Measurements from ENCODE around the gene MYL9.
A peak's percentile ranks its signal among the peaks of the same experiment; 100 is the strongest.
"Not testable (repeated sequence)": the region's sequence is repeated elsewhere in the genome, so short reads cannot be mapped to it uniquely, and the experiment has no call there.

The MYL9 gene

GRCh38 chr20:36519012-36519719 lies 22.2 kb upstream of the MYL9 start:
- DNase-seq (no peak), ATAC-seq (no peak)
- Mint-ChIP-seq H3K9me3 (no peaks in the 10 kb centered on the region), H3K27ac (no peak overlapping the region), H3K27me3 (no peaks in the 10 kb centered on the region), H3K4me3 (no peak overlapping the region), H3K4me1 (no peaks in the 10 kb centered on the region)

- Mint-ChIP-seq H3K27ac (no peak overlapping the region), H3K4me3 (no peak overlapping the region), H3K9me3 (no peaks in the 10 kb centered on the region), H3K27me3 (no peaks in the 10 kb centered on the region), H3K4me1 (no peaks in the 10 kb centered on the region)
- ATAC-seq (no peak), DNase-seq (no peak)
Measured at GRCh38 chr20:36519944-36520343, 21.4 kb upstream of the MYL9 start.

- ATAC-seq (no peak), DNase-seq (no peak)
- Mint-ChIP-seq H3K4me1 (no peaks in the 10 kb centered on the region), H3K27ac (no peak overlapping the region), H3K9me3 (no peaks in the 10 kb centered on the region), H3K27me3 (no peaks in the 10 kb centered on the region), H3K4me3 (no peak overlapping the region)
Measured at GRCh38 chr20:36521526-36521925, 19.8 kb upstream of the MYL9 start.

- H3K27ac Mint-ChIP-seq, ATAC-seq, H3K4me3 Mint-ChIP-seq, H3K4me1 Mint-ChIP-seq, H3K27me3 Mint-ChIP-seq, H3K9me3 Mint-ChIP-seq, DNase-seq: not testable (repeated sequence)
Measured at GRCh38 chr20:36522412-36522811, 18.9 kb upstream of the MYL9 start.

GRCh38 chr20:36523341-36523740 lies 18.0 kb upstream of the MYL9 start:
- H3K27me3 Mint-ChIP-seq, result no peaks in the 10 kb centered on the region
- no peak overlapping the region for H3K27ac Mint-ChIP-seq
- no peaks in the 10 kb centered on the region for H3K4me1 Mint-ChIP-seq
- no peak for DNase-seq
- no peak for ATAC-seq
- no peaks in the 10 kb centered on the region for H3K9me3 Mint-ChIP-seq
- no peak overlapping the region for H3K4me3 Mint-ChIP-seq

- no peaks in the 10 kb centered on the region for H3K4me1 Mint-ChIP-seq
- H3K4me3 Mint-ChIP-seq, result no peak overlapping the region
- no peak for ATAC-seq
- no peaks in the 10 kb centered on the region for H3K9me3 Mint-ChIP-seq
- no peak for DNase-seq
- no peaks in the 10 kb centered on the region for H3K27me3 Mint-ChIP-seq
- H3K27ac Mint-ChIP-seq, result no peak overlapping the region
Measured at GRCh38 chr20:36525620-36526365, 15.5 kb upstream of the MYL9 start.

- H3K9me3 Mint-ChIP-seq, result no peaks in the 10 kb centered on the region
- H3K4me3 Mint-ChIP-seq, result no peak overlapping the region
- peak overlapping the region in 1 of 2 donors; percentile 90 for H3K27ac Mint-ChIP-seq
- H3K4me1 Mint-ChIP-seq, result no peaks in the 10 kb centered on the region
- ATAC-seq (no peak), DNase-seq (no peak)
- no peaks in the 10 kb centered on the region for H3K27me3 Mint-ChIP-seq
Measured at GRCh38 chr20:36526521-36527011, 14.8 kb upstream of the MYL9 start.

GRCh38 chr20:36527331-36528125 lies 13.8 kb upstream of the MYL9 start:
- ATAC-seq (no peak), DNase-seq (no peak)
- no peaks in the 10 kb centered on the region for H3K9me3 Mint-ChIP-seq
- no peak overlapping the region for H3K4me3 Mint-ChIP-seq
- no peaks in the 10 kb centered on the region for H3K4me1 Mint-ChIP-seq
- H3K27ac Mint-ChIP-seq, result peak overlapping the region in 1 of 2 donors; percentile 14
- H3K27me3 Mint-ChIP-seq, result no peaks in the 10 kb centered on the region

- H3K27me3 Mint-ChIP-seq, result no peaks in the 10 kb centered on the region
Measured at GRCh38 chr20:36528176-36528874, 13.0 kb upstream of the MYL9 start.

GRCh38 chr20:36528875-36529417 lies 12.4 kb upstream of the MYL9 start:
- Mint-ChIP-seq H3K27me3 (no peaks in the 10 kb centered on the region), H3K9me3 (no peaks in the 10 kb centered on the region), H3K4me3 (no peak overlapping the region), H3K4me1 (no peaks in the 10 kb centered on the region), H3K27ac (no peak overlapping the region)
- DNase-seq (no peak), ATAC-seq (no peak)

More at GRCh38 chr20:36528176-36528874, 13.0 kb upstream of the MYL9 start:
- Mint-ChIP-seq H3K4me1 (no peaks in the 10 kb centered on the region), H3K27ac (peak overlapping the region in 1 of 2 donors; percentile 71), H3K9me3 (no peaks in the 10 kb centered on the region), H3K4me3 (no peak overlapping the region)
- ATAC-seq (no peak), DNase-seq (no peak)

GRCh38 chr20:36532388-36532787 lies 8.9 kb upstream of the MYL9 start:
- ATAC-seq, result no peak
- H3K27ac Mint-ChIP-seq, result no peak overlapping the region
- no peak overlapping the region for H3K4me3 Mint-ChIP-seq
- no peaks in the 10 kb centered on the region for H3K9me3 Mint-ChIP-seq
- no peak for DNase-seq
- no peaks in the 10 kb centered on the region for H3K27me3 Mint-ChIP-seq
- no peaks in the 10 kb centered on the region for H3K4me1 Mint-ChIP-seq

GRCh38 chr20:36532822-36533221 lies 8.5 kb upstream of the MYL9 start:
- Mint-ChIP-seq H3K4me1 (no peaks in the 10 kb centered on the region), H3K9me3 (no peaks in the 10 kb centered on the region), H3K27ac (no peak overlapping the region), H3K27me3 (no peaks in the 10 kb centered on the region), H3K4me3 (no peak overlapping the region)
- DNase-seq, result no peak
- no peak for ATAC-seq

GRCh38 chr20:36538026-36538722 lies 3.1 kb upstream of the MYL9 start:
- Mint-ChIP-seq H3K27me3 (no peaks in the 10 kb centered on the region), H3K4me1 (peaks cover 14% of the 10 kb centered on the region), H3K27ac (no peak overlapping the region), H3K4me3 (no peak overlapping the region), H3K9me3 (no peaks in the 10 kb centered on the region)
- DNase-seq, result no peak
- no peak for ATAC-seq

GRCh38 chr20:36540551-36541211 lies 638 bp upstream of the MYL9 start:
- ATAC-seq, result peak; percentile 43
- no peak overlapping the region for H3K4me3 Mint-ChIP-seq
- DNase-seq, result no peak
- H3K9me3 Mint-ChIP-seq, result no peaks in the 10 kb centered on the region
- H3K4me1 Mint-ChIP-seq, result peaks cover 14% of the 10 kb centered on the region
- no peaks in the 10 kb centered on the region for H3K27me3 Mint-ChIP-seq
- peak overlapping the region in 1 of 2 donors; percentile 76 for H3K27ac Mint-ChIP-seq
